HG02943 (cell line): ENCODE measurements around the gene NOS1.
"Not testable (repeated sequence)": the region's sequence is repeated elsewhere in the genome, so short reads cannot be mapped to it uniquely, and the experiment has no call there.

ENCODE experiments used
- ATAC-seq: cut with Tn5 transposase; IDR thresholded peaks from one replicate; pipeline ENCODE4 v1.9.1; 2021; ENCODE audit warnings: mild to moderate bottlenecking, low read depth, moderate library complexity; ENCODE audit not compliant: unreplicated experiment

The NOS1 gene

DNA sequence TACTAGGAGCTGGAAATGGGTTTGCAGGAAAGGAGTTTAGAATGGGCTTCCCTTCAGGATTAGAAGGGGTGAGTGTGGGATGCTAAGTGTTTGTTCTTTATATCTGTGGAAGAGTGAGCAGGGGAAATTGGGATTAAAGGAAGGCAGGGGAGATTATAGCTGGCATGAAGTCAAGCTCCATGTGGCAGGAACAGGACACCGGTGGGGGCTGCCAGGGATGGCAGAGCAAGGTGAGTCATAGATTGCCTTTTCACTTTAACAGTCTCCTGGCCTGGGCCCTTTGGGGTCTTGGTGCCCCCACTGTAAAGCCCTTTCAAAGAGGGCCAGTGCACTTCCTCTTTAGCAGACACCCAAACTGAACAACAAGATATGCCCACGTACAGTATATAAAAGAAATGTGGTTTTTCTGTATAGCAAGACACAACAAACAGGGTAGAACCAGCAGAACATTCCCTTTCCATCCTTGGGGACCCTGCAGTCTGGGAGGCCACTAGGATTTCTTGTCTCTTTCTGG lies 148.1 kb downstream of the NOS1 start:
- no peak for ATAC-seq

DNA sequence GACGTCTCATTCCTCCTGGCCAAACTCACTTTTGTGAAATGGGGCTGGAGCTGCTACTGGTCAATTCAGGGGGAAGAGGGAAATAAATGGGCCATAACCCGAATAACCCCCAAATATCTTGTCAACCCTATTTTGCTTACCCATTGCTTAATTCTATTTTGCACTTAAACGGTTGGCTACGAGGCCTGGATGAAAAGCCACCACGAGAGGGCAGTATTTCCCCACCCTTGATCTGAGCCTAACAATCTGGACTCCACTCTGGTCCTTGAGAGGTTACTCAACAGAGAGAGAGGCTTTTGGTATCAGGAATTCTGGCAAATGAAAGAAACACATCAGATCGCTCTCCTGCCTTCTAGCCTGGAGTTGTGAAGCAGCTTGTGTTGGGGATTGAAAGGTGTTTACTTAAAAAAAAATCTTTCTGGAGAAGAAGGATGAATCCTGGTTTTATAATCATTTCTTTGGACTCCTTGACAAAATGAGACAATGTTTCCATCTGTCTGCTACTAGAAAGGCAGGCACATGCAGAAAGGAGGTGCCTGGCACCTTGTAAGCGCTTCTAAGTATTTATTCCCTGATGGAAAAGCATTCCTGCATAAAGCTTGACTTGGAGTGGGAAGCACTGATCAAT lies 148.7 kb downstream of the NOS1 start:
- ATAC-seq, result no peak

DNA sequence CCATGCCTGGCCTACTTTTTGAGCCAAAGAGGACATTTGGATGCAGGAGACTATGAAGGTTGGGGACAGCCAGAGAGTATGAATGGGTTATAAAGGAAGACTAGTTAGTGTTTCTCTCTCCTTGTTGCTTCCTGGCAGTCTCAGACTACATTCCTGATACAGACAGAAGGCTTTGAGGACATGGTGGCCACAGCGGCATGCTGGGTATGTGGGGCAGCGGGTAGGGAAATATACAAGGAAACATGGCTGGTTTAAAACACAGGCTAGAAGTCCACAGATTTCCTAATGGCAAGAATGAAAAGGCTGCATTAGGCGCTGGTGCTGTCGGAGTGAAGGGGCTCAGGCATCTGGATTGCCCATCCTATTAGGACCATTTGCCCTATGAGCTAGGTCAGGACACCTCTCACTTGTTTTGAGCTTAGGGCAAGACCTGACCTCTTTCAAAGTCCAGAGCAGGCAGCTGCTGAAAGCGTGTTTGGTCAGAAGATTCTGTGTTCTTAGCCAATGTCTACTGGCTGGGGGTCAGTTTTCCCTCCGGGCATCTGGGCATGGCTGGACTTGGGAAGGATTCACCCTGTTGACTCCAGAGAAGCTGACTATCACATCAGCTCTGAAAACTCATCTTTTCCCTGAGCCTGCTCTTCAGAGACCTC lies 151.0 kb downstream of the NOS1 start:
- no peak for ATAC-seq

DNA sequence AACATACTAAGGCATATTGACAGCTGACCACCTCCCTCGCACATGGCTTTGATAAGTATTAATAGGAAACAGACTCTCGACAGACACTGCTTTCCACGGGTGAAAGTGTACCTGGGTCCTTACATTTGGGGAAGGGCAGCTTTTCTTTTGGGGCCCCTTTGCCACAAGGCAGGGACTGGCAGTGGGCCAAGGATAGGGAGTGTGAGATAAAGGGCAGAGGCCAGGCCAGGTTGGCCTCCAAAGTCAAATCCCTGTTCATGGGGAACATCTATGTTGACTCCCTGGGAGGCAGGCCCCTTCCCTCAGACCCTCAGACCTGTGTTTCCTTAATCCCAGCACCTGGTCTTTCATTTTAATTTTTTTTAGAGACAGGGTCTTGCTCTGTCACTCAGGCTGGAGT lies 151.8 kb downstream of the NOS1 start:
- ATAC-seq, result no peak

DNA sequence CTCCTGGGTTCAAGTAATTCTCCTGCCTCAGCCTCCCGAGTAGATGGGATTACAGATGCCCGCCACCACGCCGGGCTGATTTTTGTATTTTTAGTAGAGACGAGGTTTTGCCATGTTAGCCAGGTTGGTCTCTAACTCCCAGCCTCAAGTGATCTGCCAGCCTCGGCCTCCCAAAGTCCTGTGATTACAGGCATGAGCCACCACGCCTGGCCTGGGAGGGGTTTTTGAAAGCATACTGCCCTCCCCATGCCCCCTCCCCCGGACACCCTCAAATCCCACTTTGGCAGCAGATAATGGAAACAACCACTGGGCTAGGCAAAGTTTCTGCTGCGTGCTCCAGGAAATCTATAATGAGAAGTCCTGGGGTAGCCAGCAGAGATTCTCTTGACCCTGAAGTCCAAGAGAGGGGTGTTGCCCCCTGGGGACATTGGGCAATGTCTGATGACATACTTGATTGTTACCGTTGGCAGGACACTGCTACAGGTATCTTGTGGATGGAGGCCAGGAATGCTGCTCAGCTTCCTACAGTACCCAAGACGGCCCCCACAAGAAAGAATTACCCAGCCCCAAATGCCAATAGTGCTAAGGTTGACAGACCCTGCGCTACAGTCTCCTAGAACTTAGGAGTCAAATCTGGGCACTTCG lies 152.5 kb downstream of the NOS1 start:
- no peak for ATAC-seq

DNA sequence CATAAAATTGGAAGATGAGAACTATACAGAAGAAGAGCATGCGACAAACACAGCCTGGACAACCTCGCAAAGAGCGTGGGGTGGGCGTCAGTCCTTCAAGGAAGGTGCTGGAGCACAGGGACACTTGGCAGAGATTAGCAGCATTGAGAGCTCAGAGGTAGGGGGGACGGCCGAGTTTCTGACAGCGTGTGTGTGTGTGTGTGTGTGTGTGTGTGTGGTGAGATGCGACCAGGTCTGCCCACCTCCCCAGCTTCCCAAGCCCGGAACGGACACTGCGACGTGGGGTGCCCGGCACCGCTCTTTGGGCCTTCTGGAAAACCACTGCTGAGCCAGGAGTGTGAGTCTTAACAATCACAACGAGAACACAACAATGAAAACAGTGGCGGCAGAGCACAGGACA lies 153.2 kb downstream of the NOS1 start:
- no peak for ATAC-seq

DNA sequence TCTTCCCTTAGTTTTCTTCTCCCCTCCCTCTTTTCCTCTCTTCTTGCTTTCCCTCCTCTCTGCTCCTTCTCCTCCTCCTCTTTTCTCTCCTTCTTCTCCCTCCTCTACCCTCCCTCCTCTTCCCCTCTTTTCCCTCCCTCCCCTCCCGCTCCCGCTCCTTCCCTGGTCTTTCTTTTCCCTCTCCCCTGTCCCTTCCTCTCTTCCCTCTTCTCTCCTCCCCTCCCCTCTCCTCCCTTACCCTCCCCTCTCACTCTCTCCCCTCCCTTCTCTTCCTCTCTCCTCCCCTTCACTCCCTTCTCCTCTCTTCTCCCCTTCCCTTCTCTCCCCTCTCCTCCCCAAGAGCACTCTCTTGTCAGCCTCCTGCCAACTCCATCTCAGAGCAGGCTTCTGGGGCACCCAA lies 153.8 kb downstream of the NOS1 start:
- no peak for ATAC-seq

DNA sequence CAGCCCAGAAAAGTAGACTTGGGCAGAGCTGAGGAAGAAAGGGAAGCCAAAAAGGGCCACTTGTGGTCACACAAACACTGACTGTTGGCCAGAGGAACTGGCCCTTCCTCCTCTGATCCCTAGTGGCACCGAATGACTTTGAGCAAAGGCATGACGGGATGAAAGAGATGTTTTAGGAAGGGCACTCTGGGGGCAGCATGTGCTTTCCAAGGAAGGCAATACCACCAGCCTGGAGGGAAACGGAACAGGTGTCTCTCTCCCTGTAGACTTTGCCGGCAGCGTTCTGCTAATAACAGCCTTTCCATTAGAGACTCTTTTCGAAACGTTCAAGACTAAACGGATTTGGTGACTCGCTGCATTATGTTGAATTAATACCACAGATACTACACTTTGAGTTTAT lies 158.9 kb downstream of the NOS1 start:
- no peak for ATAC-seq

DNA sequence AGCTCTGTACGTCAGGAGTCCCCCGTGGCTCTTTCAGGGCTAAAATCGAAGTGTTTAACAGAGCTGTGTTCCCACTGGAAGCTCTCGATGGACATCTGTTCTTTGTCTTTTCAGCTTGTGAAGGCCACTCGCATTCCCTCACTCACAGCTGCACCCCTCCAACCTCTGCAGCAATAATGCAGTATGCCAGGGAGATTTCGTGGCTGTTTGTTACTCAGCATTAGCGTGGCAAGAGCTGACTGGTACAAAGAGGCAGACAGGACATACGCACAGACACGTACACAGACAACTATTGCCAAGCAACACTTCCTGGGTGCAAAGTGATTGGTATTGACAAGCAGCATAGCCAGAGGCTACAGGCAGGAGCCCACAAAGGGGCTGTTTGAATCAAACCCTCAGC lies 159.4 kb downstream of the NOS1 start:
- ATAC-seq, result no peak

DNA sequence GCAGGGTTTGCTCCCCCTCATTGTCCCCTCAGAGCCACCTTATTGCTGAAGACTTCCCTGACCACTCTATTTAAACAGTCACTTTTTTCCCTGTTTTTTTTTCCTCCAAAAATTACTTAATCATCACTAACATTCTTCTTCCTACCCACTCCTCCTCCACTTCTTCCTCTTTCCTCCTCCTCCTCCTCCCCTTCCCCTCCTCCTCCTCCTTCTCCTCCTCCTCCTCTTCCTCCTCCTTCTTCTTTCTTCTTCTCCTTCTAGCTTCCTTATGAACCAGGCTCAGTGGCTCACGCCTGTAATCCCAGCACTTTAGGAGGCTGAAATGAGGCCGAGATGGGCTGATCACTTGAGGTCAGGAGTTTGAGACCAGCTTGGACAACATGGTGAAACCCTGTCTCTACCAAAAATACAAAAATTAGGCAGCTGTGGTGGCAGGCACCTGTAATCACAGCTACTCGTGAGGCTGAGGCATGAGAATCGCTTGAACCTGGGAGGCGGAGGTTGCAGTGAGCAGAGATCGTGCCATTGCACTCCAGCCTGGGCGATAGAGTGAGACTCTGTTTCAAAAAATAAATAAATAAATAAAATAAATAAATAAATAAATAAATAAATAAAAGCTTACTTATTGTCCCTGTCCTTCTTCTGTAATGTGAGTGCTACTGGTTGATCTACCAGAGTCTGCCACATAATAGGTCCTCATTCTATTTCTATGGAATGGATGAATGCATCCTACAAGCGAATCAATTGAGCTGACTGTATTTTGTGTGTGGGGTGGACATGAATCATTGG lies 161.3 kb downstream of the NOS1 start:
- not testable (repeated sequence) for ATAC-seq

DNA sequence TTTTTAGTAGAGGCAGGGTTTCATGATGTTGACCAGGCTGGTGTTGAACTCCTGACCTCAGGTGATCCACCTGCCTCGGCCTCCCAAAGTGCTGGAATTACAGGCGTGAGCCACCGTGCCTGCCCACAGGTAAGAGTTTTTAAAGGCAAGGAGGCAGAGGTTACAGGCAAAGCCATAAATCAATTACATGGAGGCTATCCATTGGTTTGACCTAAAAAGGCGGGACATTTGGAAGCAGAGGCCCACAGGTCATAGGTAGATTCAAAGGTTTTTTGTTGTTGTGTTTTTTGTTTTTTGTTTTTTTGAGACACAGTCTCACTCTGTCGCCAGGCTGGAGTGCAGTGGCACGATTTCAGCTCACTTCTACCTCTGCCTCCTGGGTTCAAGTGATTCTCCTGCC lies 165.1 kb downstream of the NOS1 start:
- not testable (repeated sequence) for ATAC-seq

DNA sequence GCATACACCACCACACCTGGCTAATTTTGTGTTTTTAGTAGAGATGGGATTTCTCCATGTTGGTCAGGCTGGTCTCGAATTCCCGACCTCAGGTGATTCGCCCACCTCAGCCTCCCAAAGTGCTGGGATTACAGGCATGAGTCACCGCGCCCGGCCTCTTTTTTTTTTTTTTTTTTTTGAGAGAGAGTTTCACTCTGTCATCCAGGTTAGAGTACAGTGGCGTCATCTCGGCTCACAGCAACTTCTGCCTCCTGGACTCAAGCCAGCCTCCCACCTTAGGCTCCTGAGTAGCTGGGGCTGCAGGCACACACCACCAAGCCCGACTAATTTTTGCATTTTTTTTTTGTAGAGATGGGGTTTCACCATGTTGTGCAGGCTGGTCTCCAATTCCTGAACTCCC lies 166.4 kb downstream of the NOS1 start:
- not testable (repeated sequence) for ATAC-seq

DNA sequence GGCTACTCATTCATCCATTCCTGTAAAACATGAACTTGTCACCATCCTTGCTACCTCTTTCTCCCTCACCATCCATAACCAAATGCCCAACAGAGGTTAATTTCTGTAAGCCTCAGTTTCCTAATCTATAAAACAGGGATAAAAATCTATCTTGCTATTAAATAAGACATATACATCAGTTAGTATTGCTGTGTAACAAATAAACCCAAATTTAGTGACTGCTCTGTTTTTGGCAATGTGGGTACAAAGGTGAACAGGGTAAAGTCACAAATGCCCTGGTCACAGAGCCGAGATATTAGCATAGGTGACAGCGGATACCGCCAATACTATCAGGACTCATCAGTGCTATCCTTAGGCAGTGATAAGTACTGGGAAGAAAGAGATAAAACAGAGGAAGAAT lies 167.5 kb downstream of the NOS1 start:
- ATAC-seq, result no peak

DNA sequence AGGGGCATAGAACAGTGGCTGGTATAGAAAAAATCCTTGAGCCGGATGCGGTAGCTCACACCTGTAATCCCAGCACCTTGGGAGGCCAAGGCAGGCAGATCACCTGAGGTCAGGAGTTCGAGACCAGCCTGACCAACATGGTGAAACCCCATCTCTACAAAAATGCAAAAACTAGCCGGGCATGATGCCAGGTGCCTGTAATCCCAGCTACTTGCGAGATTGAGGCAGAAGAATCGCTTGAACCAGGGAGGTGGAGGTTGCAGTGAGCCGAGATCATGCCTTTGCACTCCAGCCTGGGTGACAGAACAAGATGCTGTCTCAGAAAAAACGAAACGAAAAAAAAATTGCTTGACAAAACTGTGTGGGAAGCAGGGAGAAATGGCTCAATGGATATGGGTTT lies 168.8 kb downstream of the NOS1 start:
- ATAC-seq, result not testable (repeated sequence)

DNA sequence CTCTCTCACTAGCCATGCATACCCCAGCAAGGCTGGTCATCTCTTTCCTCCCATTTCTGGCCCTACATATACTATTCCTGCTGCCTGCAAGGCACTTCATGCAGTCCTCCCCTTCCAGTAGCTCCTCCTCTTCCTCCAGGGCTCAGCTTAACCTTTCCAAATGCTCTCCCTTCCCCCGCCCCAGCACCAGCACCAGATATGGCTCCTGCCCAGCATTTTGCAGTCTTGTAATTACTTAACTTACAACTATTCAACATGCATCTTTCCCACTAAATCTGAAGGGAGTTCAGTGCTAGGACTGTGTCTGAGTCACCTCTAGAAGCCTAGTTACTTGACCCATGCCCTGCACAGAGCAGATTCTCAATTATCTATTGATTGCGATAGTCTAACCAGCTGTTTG lies 169.4 kb downstream of the NOS1 start:
- no peak for ATAC-seq

DNA sequence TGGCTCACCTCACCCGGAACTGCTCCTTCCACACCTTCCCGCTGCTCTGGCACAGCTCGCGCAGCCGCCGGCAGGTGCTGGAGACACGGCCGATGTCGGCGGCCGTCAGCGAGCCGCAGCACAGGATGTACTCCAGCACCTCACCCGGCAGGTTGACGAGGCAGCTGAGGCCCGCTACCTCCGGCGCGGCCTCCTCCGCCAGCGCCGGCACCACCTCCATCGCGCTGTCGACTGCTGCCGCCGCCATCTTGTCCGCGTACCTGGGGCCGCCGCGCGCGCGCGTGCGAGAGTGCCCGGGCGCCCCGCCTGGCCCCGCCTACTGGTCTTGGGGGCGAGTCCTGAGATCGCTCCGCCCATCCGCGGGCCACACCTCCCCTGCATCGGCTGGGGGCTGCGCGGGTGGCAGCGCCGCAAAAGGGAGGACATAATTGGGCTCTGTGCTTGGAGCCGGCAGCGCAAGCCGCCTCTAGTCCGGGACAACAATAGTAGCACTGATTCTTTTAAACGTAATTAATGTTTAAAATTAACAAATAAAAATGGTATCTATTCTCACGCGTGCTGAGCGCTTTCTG lies 171.1 kb downstream of the NOS1 start, which contains the start of gene FBXO21:
Gene FBXO21 (minus strand): TSS at position 261 of the 572 bp plus-strand sequence. CDS start 14 bp downstream, at position 247.
- peak; percentile 93 for ATAC-seq

DNA sequence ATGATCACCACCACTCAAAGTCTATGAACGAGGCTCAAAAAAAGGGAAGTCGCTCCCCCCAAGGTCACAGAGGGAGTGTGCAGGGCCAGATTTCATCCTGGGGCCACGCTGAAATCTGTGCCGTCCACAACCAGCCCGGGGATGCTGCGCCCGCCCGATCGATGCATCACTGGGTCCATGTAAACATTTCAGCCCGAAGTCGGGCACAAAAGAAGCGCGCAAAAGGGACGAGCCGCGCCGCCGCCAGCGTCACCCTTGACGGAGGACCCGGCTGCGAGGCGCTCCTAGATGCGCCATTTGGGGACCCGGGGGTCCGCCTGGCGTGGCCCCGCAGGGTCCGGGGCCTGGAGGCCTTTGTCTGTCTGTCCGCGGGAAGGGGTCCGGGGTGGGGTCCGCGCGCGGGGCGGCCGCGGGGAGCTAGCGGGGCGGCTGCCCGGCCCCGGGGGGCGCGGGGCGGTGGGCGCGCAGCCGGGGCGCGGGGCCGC lies 171.7 kb downstream of the NOS1 start:
- peak; percentile 29 for ATAC-seq

DNA sequence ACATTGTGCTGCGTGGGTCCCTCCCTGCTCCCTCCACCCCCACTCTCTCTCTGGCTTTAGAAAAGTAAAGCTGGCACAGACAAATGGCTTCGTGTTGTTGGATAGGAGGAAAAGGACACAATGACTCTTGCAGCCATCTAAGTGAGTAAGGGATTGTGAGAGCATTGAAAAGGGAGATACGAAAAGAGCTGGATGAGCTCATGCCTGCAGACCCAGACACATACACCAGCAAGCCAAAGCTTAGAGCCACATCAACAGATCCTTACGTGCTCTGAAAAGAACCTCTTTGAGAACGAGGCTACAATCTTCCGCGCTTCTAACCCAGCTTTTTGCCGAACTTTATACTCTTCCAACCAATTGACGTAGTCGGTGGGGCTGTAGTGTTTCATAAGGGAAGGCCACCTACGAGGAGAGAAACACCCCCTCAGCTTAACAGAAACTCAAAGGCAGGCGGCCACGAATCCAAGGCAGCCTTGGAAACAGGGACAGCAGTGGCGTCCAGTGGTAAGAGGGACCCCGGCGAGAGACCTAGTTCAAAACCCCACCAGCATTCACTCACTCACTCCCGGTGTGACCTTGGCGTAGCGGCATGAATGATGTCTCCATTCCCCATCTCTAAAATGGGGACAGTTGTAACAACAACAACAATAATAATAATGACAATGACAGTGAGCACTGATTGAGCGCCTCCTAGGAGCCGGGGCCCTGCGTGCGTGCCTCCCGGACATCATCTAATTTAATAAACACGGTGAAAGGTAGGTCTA lies 172.3 kb downstream of the NOS1 start:
- ATAC-seq, result no peak

DNA sequence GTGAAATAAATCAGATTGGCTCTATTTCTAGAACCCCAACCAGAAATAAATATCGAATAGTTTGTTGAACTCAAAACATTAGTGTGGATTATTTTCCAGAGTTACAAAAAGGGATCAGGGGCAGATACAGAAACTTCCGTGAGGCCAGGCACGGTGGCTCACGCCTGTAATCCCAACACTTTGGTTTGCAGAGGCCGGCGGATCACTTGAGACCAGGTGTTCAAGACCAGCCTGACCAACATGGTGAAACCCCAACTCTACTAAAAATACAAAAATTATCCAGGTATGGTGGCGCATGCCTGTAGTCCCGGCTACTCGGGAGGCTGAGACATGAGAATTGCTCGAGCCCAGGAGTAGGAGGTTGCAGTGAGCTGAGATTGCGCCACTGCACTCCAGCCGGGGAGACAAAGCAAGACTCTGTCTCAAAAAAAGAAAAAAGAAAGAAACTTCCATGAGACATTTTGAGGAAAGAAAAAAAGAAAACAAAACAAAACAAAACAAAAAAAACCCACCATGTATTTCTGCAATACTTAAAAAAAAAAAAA lies 173.2 kb downstream of the NOS1 start:
- ATAC-seq, result no peak
